Measurements from ENCODE around the gene OR8G1.

Gene OR8G1

GRCh38 chr11:124198897-124199296 lies 42.0 kb upstream of the OR8G1 start:
- no peak overlapping the region for H3K4me3 ChIP-seq (ENCODE audit: control insufficient read depth, low read depth, low read length)
- TF ChIP-seq CTCF (conservative IDR thresholded peaks at IDR 0.05; ENCODE audit: control insufficient read depth, insufficient read depth, low read depth, low read length) = no peak
- DNase-seq (ENCODE audit: low read depth) = peak; percentile 2

GRCh38 chr11:124199702-124200101 lies 41.2 kb upstream of the OR8G1 start:
- no peak for TF ChIP-seq CTCF (conservative IDR thresholded peaks at IDR 0.05; ENCODE audit: control insufficient read depth, insufficient read depth, low read depth, low read length)
- no peak overlapping the region for H3K4me3 ChIP-seq (ENCODE audit: control insufficient read depth, low read depth, low read length)
- peak; percentile 45 for DNase-seq (ENCODE audit: low read depth)

- TF ChIP-seq CTCF (conservative IDR thresholded peaks at IDR 0.05; ENCODE audit: control insufficient read depth, insufficient read depth, low read depth, low read length) = no peak
- H3K4me3 ChIP-seq (ENCODE audit: control insufficient read depth, low read depth, low read length) = no peak overlapping the region
- DNase-seq (ENCODE audit: low read depth) = no peak
Observed at GRCh38 chr11:124200671-124201070, 40.2 kb upstream of the OR8G1 start.

GRCh38 chr11:124202951-124203350 lies 37.9 kb upstream of the OR8G1 start:
- TF ChIP-seq CTCF (conservative IDR thresholded peaks at IDR 0.05; ENCODE audit: control insufficient read depth, insufficient read depth, low read depth, low read length) = no peak
- no peak for DNase-seq (ENCODE audit: low read depth)
- no peak overlapping the region for H3K4me3 ChIP-seq (ENCODE audit: control insufficient read depth, low read depth, low read length)

- no peak overlapping the region for H3K4me3 ChIP-seq (ENCODE audit: control insufficient read depth, low read depth, low read length)
- no peak for TF ChIP-seq CTCF (conservative IDR thresholded peaks at IDR 0.05; ENCODE audit: control insufficient read depth, insufficient read depth, low read depth, low read length)
Observed at GRCh38 chr11:124204008-124204407, 36.9 kb upstream of the OR8G1 start.

GRCh38 chr11:124207102-124207792 lies 33.6 kb upstream of the OR8G1 start:
- no peak for DNase-seq (ENCODE audit: low read depth)
- no peak for TF ChIP-seq CTCF (conservative IDR thresholded peaks at IDR 0.05; ENCODE audit: control insufficient read depth, insufficient read depth, low read depth, low read length)
- no peak overlapping the region for H3K4me3 ChIP-seq (ENCODE audit: control insufficient read depth, low read depth, low read length)

More at GRCh38 chr11:124204008-124204407, 36.9 kb upstream of the OR8G1 start:
- DNase-seq (ENCODE audit: low read depth) = no peak

Data from fibroblast of mammary gland (primary cell).